Femur (tissue), 1 donor: ENCODE measurements around the gene ADARB2.
"Not testable (repeated sequence)": the region's sequence is repeated elsewhere in the genome, so short reads cannot be mapped to it uniquely, and the experiment has no call there.

Source experiments
- DNase-seq: peaks from one replicate; pipeline ENCODE4 v3.0.0-alpha.2; 2017

The ADARB2 gene

GRCh38 chr10:1402016-1402770, 335.1 kb downstream of the ADARB2 start:
- no peak for DNase-seq

GRCh38 chr10:1401071-1401965, 336.0 kb downstream of the ADARB2 start:
- DNase-seq: no peak

GRCh38 chr10:1400101-1401070, 336.9 kb downstream of the ADARB2 start:
- DNase-seq: no peak

- no peak for DNase-seq
These were observed 337.8 kb downstream of the ADARB2 start for GRCh38 chr10:1399431-1400100.

- no peak for DNase-seq
These were observed 338.5 kb downstream of the ADARB2 start for GRCh38 chr10:1398626-1399410.

GRCh38 chr10:1398116-1398515, 339.2 kb downstream of the ADARB2 start:
- not testable (repeated sequence) for DNase-seq

- no peak for DNase-seq
These were observed 341.1 kb downstream of the ADARB2 start for GRCh38 chr10:1396297-1396635.

- no peak for DNase-seq
These were observed 341.6 kb downstream of the ADARB2 start for GRCh38 chr10:1395481-1396296.

- DNase-seq: no peak
These were observed 342.3 kb downstream of the ADARB2 start for GRCh38 chr10:1395025-1395480.

- DNase-seq: no peak
These were observed 343.0 kb downstream of the ADARB2 start for GRCh38 chr10:1394155-1394912.

GRCh38 chr10:1393481-1393880, 343.8 kb downstream of the ADARB2 start:
- DNase-seq: no peak

GRCh38 chr10:1392127-1392526, 345.2 kb downstream of the ADARB2 start:
- no peak for DNase-seq

GRCh38 chr10:1390200-1390599, 347.1 kb downstream of the ADARB2 start:
- no peak for DNase-seq

GRCh38 chr10:1384026-1384425, 353.3 kb downstream of the ADARB2 start:
- no peak for DNase-seq

GRCh38 chr10:1382711-1383110, 354.6 kb downstream of the ADARB2 start:
- DNase-seq: no peak

- no peak for DNase-seq
These were observed 356.0 kb downstream of the ADARB2 start for GRCh38 chr10:1381339-1381738.

GRCh38 chr10:1380088-1380671, 357.1 kb downstream of the ADARB2 start:
- DNase-seq: no peak

GRCh38 chr10:1379601-1380000, 357.7 kb downstream of the ADARB2 start:
- no peak for DNase-seq

GRCh38 chr10:1378473-1378872, 358.9 kb downstream of the ADARB2 start:
- no peak for DNase-seq
